HG02943 (cell line): Measurements from ENCODE around the gene SRPRA.
"Not testable (repeated sequence)": the region's sequence is repeated elsewhere in the genome, so short reads cannot be mapped to it uniquely, and the experiment has no call there.

Experiments used
- ATAC-seq: cut with Tn5 transposase; IDR thresholded peaks from one replicate; pipeline ENCODE4 v1.9.1; 2021; ENCODE audit warnings: mild to moderate bottlenecking, low read depth, moderate library complexity; ENCODE audit not compliant: unreplicated experiment

SRPRA gene

GRCh38 chr11:126268708-126269579 is at the start of gene SRPRA, which contains the start of gene FOXRED1:
Gene SRPRA (minus strand): TSS chr11:126268895. CDS start chr11:126268804, 91 bp downstream.
Gene FOXRED1 (plus strand): TSS chr11:126269154. CDS start chr11:126269207, 53 bp downstream.
- ATAC-seq = peak; percentile 98

GRCh38 chr11:126317756-126318573 is 49.3 kb upstream of the SRPRA start:
- peak; percentile 38 for ATAC-seq

- no peak for ATAC-seq
These were observed 48.7 kb upstream of the SRPRA start for GRCh38 chr11:126317432-126317755.

GRCh38 chr11:126313826-126314225 is 45.1 kb upstream of the SRPRA start:
- ATAC-seq = no peak

GRCh38 chr11:126312961-126313360 is 44.3 kb upstream of the SRPRA start:
- no peak for ATAC-seq

- ATAC-seq = peak; percentile 70
These were observed 43.0 kb upstream of the SRPRA start for GRCh38 chr11:126311401-126312291.

GRCh38 chr11:126310992-126311310 is 42.3 kb upstream of the SRPRA start:
- ATAC-seq = no peak

- no peak for ATAC-seq
These were observed 41.7 kb upstream of the SRPRA start for GRCh38 chr11:126310200-126310991.

- not testable (repeated sequence) for ATAC-seq
These were observed 40.1 kb upstream of the SRPRA start for GRCh38 chr11:126308771-126309170.

- ATAC-seq = no peak
These were observed 39.6 kb upstream of the SRPRA start for GRCh38 chr11:126308271-126308671.

GRCh38 chr11:126307706-126308105 is 39.0 kb upstream of the SRPRA start:
- no peak for ATAC-seq

GRCh38 chr11:126305699-126306098 is 37.0 kb upstream of the SRPRA start:
- ATAC-seq = no peak

GRCh38 chr11:126304457-126305075 is 35.9 kb upstream of the SRPRA start:
- no peak for ATAC-seq

- ATAC-seq = peak; percentile 78
These were observed 35.1 kb upstream of the SRPRA start, which contains the start of gene DCPS for GRCh38 chr11:126303623-126304456. Gene DCPS (plus strand): TSS chr11:126304060. CDS start chr11:126304081, 21 bp downstream.

GRCh38 chr11:126297004-126297403 is 28.3 kb upstream of the SRPRA start:
- ATAC-seq = no peak

- no peak for ATAC-seq
These were observed 25.0 kb upstream of the SRPRA start for GRCh38 chr11:126293726-126294125.

- no peak for ATAC-seq
These were observed 22.2 kb upstream of the SRPRA start for GRCh38 chr11:126290887-126291286.

GRCh38 chr11:126288237-126288636 is 19.5 kb upstream of the SRPRA start:
- no peak for ATAC-seq
